HEK293T (cell line): ENCODE results near the gene MBD3L2B.

Source experiments
- CTCF ChIA-PET: fragments of 350-600 bp; formaldehyde crosslinking; extraction: SDS; loops from one replicate; lab custom pipeline; 2021; ENCODE audit warnings: antibody characterized with exemption, inconsistent platforms; lab: Yijun Ruan, JAX
- POLR2A ChIA-PET: fragments of 350-600 bp; formaldehyde crosslinking; extraction: SDS; loops from one replicate; lab custom pipeline; 2020; ENCODE audit warnings: antibody characterized with exemption, inconsistent platforms; lab: Yijun Ruan, JAX
- DNase-seq: peaks from one replicate; pipeline ENCODE4 v3.0.0; 2012; ENCODE audit warnings: mixed read lengths; ENCODE audit errors: extremely low spot score
- ARNT ChIP-seq: fragments of 450-650 bp; IDR thresholded peaks from 2 replicates; pipeline ENCODE4 v1.6.1; 2017; ENCODE audit warnings: mild to moderate bottlenecking
- BHLHE40 ChIP-seq: fragments of 450-650 bp; IDR thresholded peaks from 2 replicates; pipeline ENCODE4 v1.6.1; 2016; ENCODE audit warnings: mild to moderate bottlenecking, moderate library complexity, borderline replicate concordance
- CTBP1 ChIP-seq: fragments of 450-650 bp; IDR thresholded peaks from 2 replicates; pipeline ENCODE4 v1.6.1; 2016; ENCODE audit warnings: borderline replicate concordance
- ELF4 ChIP-seq: fragments of 450-650 bp; IDR thresholded peaks from 2 replicates; pipeline ENCODE4 v1.6.1; 2017; ENCODE audit warnings: antibody characterized with exemption
- FOXA1 ChIP-seq: fragments of 450-650 bp; IDR thresholded peaks from 2 replicates; pipeline ENCODE4 v1.6.1; 2016; ENCODE audit warnings: mild to moderate bottlenecking
- FOXK2 ChIP-seq: fragments of 450-650 bp; IDR thresholded peaks from 2 replicates; pipeline ENCODE4 v1.6.1; 2016; ENCODE audit warnings: mild to moderate bottlenecking
- FOXM1 ChIP-seq: fragments of 450-650 bp; IDR thresholded peaks from 2 replicates; pipeline ENCODE4 v1.6.1; 2017; ENCODE audit warnings: mild to moderate bottlenecking, borderline replicate concordance
- HDGF ChIP-seq: fragments of 450-650 bp; IDR thresholded peaks from 2 replicates; pipeline ENCODE4 v1.6.1; 2017; ENCODE audit warnings: antibody characterized with exemption, borderline replicate concordance
- L3MBTL2 ChIP-seq: fragments of 450-650 bp; conservative IDR thresholded peaks from 2 replicates; pipeline ENCODE4 v1.6.1; 2016; ENCODE audit warnings: mild to moderate bottlenecking
- LEF1 ChIP-seq: fragments of 450-650 bp; IDR thresholded peaks from 2 replicates; pipeline ENCODE4 v1.6.1; 2017; ENCODE audit warnings: mild to moderate bottlenecking, borderline replicate concordance
- NFRKB ChIP-seq: fragments of 450-650 bp; IDR thresholded peaks from 2 replicates; pipeline ENCODE4 v1.6.1; 2016; ENCODE audit warnings: mild to moderate bottlenecking, moderate library complexity
- PKNOX1 ChIP-seq: fragments of 450-650 bp; IDR thresholded peaks from 2 replicates; pipeline ENCODE4 v1.6.1; 2016
- SP1 ChIP-seq: fragments of 450-650 bp; IDR thresholded peaks from 2 replicates; pipeline ENCODE4 v1.6.1; 2017
- SUZ12 ChIP-seq: fragments of 450-650 bp; IDR thresholded peaks from 2 replicates; pipeline ENCODE4 v1.6.1; 2016; ENCODE audit warnings: mild to moderate bottlenecking
- TARDBP ChIP-seq: fragments of 450-650 bp; IDR thresholded peaks from 2 replicates; pipeline ENCODE4 v1.6.1; 2016
- ZNF384 ChIP-seq: fragments of 450-650 bp; IDR thresholded peaks from 2 replicates; pipeline ENCODE4 v1.6.1; 2016

MBD3L2B gene

GRCh38 chr19:7004313-7004931 is 16.8 kb downstream of the MBD3L2B start:
- POLR2A ChIA-PET: no interaction called here
- TF ChIP-seq FOXK2: no peak
- TF ChIP-seq HDGF: no peak
- TF ChIP-seq BHLHE40: no peak
- TF ChIP-seq L3MBTL2: no peak
- no peak for TF ChIP-seq ELF4
- no peak for TF ChIP-seq FOXM1
- TF ChIP-seq SUZ12: no peak
- no peak for TF ChIP-seq FOXA1
- TF ChIP-seq SP1: no peak
- TF ChIP-seq LEF1: no peak
- CTCF ChIA-PET: no interaction called here
- DNase-seq: no peak

GRCh38 chr19:7000816-7001215 is 20.4 kb downstream of the MBD3L2B start:
- ChIA-PET POLR2A (no interaction called here), CTCF (interaction anchor here (0.7 kb wide), 1 partner anchor 16 kb away, joined by 3 read pairs; no protein-coding TSS in a partner anchor)
- TF ChIP-seq FOXA1: no peak
- no peak for TF ChIP-seq SP1
- TF ChIP-seq ZNF384: no peak
- TF ChIP-seq SUZ12: no peak
- no peak for TF ChIP-seq FOXK2
- TF ChIP-seq ARNT: no peak
- no peak for DNase-seq

- CTCF ChIA-PET: no interaction called here
- TF ChIP-seq SP1: no peak
- DNase-seq: no peak
- POLR2A ChIA-PET: no interaction called here
These were observed 20.9 kb downstream of the MBD3L2B start for GRCh38 chr19:7000333-7000732.

GRCh38 chr19:6999933-7000332 is 21.3 kb downstream of the MBD3L2B start:
- CTCF ChIA-PET: no interaction called here
- POLR2A ChIA-PET: no interaction called here
- DNase-seq: no peak
- TF ChIP-seq FOXK2 (no peak), ELF4 (no peak), SUZ12 (no peak), SP1 (no peak), PKNOX1 (no peak), HDGF (no peak), ZNF384 (no peak)

GRCh38 chr19:6997679-6998445 is 23.4 kb downstream of the MBD3L2B start:
- CTCF ChIA-PET: no interaction called here
- TF ChIP-seq FOXA1 (no peak), BHLHE40 (no peak), L3MBTL2 (no peak), TARDBP (no peak), NFRKB (no peak), ARNT (no peak), LEF1 (no peak), PKNOX1 (no peak), FOXK2 (no peak), ZNF384 (no peak), ELF4 (no peak)
- no peak for DNase-seq
- POLR2A ChIA-PET: no interaction called here

- no peak for DNase-seq
- ChIA-PET CTCF (no interaction called here), POLR2A (no interaction called here)
- no peak for TF ChIP-seq PKNOX1
- no peak for TF ChIP-seq FOXA1
- TF ChIP-seq ELF4: no peak
- TF ChIP-seq HDGF: no peak
- no peak for TF ChIP-seq NFRKB
- no peak for TF ChIP-seq ARNT
- TF ChIP-seq L3MBTL2: no peak
- no peak for TF ChIP-seq SP1
- TF ChIP-seq TARDBP: no peak
- TF ChIP-seq CTBP1: no peak
- no peak for TF ChIP-seq LEF1
- no peak for TF ChIP-seq FOXM1
These were observed 24.4 kb downstream of the MBD3L2B start for GRCh38 chr19:6996810-6997209.

GRCh38 chr19:6995054-6995453 is 26.2 kb downstream of the MBD3L2B start:
- no peak for TF ChIP-seq NFRKB
- TF ChIP-seq FOXK2: no peak
- TF ChIP-seq SUZ12: no peak
- TF ChIP-seq PKNOX1: no peak
- TF ChIP-seq FOXA1: no peak
- no peak for TF ChIP-seq L3MBTL2
- no peak for TF ChIP-seq BHLHE40
- no peak for TF ChIP-seq LEF1
- no peak for TF ChIP-seq ZNF384
- TF ChIP-seq HDGF: no peak
- TF ChIP-seq CTBP1: no peak
- TF ChIP-seq FOXM1: no peak
- no peak for TF ChIP-seq TARDBP
- TF ChIP-seq ELF4: no peak
- CTCF ChIA-PET: no interaction called here
- POLR2A ChIA-PET: no interaction called here
- no peak for DNase-seq
